GM12874 (cell line): ENCODE results near the gene MAML3.

ENCODE experiments used
- TF ChIP-seq, protein P1 (sequence below): IDR thresholded peaks from 2 replicates; pipeline ENCODE4 v1.5.1; 2011; ENCODE audit warnings: low read depth, mild to moderate bottlenecking, control low read depth, low read length, moderate library complexity; ENCODE audit not compliant: insufficient read depth

MAML3 gene

DNA sequence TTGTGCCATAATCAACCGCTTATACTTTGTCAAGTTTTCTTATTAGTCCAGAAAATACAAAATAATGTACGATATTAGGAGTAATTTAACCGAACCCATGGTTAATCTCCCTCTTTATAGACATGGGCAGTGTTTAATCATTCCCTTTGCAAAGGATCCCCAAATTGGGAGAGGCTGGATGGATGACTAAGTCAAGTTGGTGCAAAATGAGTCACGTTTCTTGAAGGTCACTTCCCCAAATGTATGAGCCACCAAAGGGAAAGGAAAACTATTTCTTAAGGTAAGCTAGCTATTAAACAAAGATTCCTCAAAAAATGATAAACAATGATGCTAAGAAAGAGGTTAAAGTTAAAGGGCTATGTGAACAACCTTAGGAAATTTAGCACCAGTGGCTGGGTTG, 17.5 kb downstream of the MAML3 start:
- TF ChIP-seq, protein P1, sequence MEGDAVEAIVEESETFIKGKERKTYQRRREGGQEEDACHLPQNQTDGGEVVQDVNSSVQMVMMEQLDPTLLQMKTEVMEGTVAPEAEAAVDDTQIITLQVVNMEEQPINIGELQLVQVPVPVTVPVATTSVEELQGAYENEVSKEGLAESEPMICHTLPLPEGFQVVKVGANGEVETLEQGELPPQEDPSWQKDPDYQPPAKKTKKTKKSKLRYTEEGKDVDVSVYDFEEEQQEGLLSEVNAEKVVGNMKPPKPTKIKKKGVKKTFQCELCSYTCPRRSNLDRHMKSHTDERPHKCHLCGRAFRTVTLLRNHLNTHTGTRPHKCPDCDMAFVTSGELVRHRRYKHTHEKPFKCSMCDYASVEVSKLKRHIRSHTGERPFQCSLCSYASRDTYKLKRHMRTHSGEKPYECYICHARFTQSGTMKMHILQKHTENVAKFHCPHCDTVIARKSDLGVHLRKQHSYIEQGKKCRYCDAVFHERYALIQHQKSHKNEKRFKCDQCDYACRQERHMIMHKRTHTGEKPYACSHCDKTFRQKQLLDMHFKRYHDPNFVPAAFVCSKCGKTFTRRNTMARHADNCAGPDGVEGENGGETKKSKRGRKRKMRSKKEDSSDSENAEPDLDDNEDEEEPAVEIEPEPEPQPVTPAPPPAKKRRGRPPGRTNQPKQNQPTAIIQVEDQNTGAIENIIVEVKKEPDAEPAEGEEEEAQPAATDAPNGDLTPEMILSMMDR = no peak

- TF ChIP-seq, protein P1 = no peak
Measured at GRCh38 chr4:140135529-140136088, 18.4 kb downstream of the MAML3 start.

DNA sequence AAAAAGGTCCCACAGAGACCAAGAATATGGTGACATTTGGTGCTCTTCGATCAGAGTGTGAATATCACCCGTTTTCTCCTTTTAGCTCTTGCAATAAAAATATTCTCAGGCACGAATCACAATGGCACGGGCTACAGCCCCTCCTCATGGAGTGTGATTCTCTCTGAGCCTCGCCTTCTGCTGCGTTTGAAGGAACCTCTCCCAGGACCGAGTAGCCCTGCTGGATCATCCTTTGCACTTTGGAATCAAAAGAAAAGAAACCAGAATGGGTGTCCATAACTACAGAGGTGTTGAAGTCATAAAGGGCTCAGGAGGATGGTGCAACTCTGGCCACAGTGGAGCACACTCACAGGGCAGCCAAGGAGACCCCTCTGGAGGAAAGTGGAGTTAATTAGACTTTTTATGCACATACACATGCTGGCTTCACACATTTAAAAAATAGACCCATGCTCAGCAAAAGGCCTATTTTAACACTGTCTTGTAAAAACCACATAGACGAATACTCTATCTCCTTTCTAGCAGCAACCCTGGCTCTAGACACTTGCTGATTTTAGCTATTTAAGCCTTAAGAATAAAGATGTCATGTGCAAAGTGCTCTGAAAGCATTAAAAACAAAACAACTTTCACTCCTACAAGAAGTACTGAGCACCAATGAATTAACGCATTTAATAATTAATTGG, 19.1 kb downstream of the MAML3 start:
- TF ChIP-seq, protein P1 = no peak

- TF ChIP-seq, protein P1 = no peak
Measured at GRCh38 chr4:140133576-140133975, 20.4 kb downstream of the MAML3 start.

- TF ChIP-seq, protein P1 = no peak
Measured at GRCh38 chr4:140131675-140132229, 22.2 kb downstream of the MAML3 start.

- TF ChIP-seq, protein P1 = no peak
Measured at GRCh38 chr4:140130677-140131076, 23.3 kb downstream of the MAML3 start.

GRCh38 chr4:140127422-140127821, 26.6 kb downstream of the MAML3 start:
- TF ChIP-seq, protein P1 = no peak
